Activated CD4-positive, alpha-beta T cell treated with anti-CD3 and anti-CD28 coated beads, Interleukin-2, amount 50 U/mL, for 1 hour (primary cell): ENCODE results near the gene RPTOR.
"Not testable (repeated sequence)": the region's sequence is repeated elsewhere in the genome, so short reads cannot be mapped to it uniquely, and the experiment has no call there.

Source experiments
- DNase-seq: peaks from one replicate; pipeline ENCODE4 v3.0.0-alpha.2; 2020

Gene RPTOR

DNA sequence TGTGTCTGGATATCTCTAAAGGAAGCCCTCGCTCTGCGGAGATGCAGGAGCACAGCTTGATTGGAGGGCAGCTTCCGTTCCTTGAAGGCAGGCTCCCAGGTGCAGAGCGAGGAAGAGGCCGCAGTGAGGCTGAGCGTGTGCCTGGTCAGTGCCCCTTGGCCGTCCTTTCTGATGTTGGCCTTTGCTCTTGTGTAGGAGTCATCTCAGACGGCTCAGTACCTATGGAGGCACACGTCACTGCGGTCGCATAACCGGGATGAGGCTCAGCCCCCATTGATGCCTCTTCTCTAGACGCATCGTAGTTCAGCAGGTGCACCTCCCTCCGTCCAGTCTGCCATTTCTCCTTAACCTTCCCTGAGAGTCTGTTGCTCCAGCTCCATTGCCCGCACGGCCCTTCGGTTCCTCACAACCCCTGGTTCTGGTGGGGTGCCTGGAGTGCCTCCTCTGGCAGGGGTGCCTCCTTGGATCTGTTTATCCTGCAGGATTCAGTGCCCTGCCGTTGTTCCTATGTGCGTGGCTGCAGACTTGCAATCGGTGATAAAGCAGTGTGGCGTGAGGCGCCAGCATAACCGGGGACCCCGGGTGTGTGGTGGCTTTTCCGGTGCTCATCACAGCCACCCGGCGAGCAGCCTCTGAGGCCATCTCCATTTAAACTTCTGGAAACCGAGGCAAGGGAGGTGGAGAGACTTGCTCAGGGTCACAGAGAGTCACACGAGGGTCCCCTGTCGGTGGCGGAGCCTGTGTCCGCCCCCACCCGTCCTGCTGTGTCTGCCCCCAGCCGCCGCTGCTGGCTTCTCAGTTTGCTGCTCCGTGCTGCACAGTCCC is 258.2 kb downstream of the RPTOR start:
- DNase-seq = no peak

- no peak for DNase-seq
Observed at GRCh38 chr17:80803451-80804428, 259.1 kb downstream of the RPTOR start.

- no peak for DNase-seq
Observed at GRCh38 chr17:80804466-80804865, 259.8 kb downstream of the RPTOR start.

- no peak for DNase-seq
Observed at GRCh38 chr17:80805032-80805751, 260.6 kb downstream of the RPTOR start.

- DNase-seq = no peak
Observed at GRCh38 chr17:80807014-80807413, 262.4 kb downstream of the RPTOR start.

GRCh38 chr17:80807882-80808281 is 263.2 kb downstream of the RPTOR start:
- DNase-seq = no peak

- peak; percentile 31 for DNase-seq
Observed at GRCh38 chr17:80811181-80812105, 266.8 kb downstream of the RPTOR start.

DNA sequence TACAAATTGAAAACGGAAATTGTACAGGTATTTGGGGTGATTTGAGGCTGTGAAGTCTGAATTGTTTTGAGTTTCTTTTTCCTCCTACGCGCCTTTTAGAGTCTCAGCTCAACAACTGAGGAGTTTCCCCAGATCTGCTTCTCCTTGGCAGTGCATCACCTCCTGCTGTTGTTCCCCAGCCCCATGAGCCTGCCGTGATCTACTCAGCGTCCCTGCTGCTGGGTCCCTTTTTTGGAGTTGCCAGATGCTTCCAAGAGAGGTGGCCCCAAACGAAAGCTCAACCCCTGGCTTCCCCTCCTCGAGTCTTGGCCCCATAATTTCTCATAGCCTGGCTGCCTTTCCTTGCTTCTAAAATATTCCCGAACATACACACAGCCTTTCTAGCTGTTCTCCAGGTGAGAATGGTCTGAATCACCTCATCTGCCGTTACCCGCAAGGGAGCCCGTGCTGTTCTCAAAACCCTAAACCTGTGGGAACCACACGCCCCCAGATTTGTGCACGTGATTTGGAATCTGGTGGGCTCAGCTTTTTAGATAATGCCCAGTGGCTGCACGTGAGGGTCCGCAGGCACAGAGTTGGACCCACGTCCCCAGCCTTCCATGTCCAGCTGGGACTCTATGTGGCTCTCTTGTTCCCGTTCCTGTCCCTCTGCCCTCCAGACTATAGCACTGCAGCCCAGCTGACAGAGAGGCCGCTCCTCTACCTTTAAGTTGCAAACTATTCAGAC is 267.9 kb downstream of the RPTOR start:
- DNase-seq = no peak

GRCh38 chr17:80813318-80813717 is 268.7 kb downstream of the RPTOR start:
- DNase-seq = no peak

GRCh38 chr17:80814491-80814890 is 269.9 kb downstream of the RPTOR start:
- no peak for DNase-seq

- no peak for DNase-seq
Observed at GRCh38 chr17:80815151-80815681, 270.6 kb downstream of the RPTOR start.

DNA sequence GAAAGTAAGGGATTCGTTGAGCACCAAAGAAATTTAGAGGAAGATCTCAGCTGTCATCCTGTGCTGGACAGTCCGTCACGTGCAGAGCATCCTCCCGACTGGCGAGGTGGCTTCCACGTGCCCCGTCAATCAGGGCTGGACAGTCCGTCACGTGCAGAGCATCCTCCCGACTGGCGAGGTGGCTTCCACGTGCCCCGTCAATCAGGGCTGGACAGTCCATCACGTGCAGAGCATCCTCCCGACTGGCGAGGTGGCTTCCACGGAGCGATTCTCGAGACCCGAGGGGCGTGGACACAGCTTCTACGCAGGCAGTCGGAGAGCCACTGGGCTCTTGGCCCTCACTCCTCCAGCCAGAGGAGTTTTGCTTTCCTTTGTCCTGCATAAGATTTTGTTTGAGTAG is 271.1 kb downstream of the RPTOR start:
- not testable (repeated sequence) for DNase-seq

GRCh38 chr17:80816241-80817103 is 271.8 kb downstream of the RPTOR start:
- DNase-seq = no peak

- DNase-seq = no peak
Observed at GRCh38 chr17:80817321-80817845, 272.7 kb downstream of the RPTOR start.

DNA sequence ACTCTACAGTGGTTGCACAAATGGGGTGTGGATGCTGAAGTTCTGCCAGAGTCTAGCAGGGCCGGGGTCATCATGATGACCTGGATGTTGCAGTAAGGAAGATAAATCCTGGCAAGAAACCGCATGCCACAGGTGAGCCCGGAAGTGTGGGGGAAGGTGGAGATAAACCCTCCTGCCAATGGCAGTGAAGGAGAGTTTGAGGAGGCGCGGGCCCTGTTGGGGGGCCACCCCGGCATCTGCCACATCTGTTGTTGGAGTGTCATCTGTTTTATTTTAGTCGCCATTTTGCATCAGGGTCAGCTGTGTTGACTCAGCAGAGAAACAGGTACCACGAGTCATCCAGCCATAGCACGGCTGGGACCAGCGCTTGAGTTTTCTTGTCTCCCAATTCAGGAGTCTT is 273.2 kb downstream of the RPTOR start:
- DNase-seq = no peak

DNA sequence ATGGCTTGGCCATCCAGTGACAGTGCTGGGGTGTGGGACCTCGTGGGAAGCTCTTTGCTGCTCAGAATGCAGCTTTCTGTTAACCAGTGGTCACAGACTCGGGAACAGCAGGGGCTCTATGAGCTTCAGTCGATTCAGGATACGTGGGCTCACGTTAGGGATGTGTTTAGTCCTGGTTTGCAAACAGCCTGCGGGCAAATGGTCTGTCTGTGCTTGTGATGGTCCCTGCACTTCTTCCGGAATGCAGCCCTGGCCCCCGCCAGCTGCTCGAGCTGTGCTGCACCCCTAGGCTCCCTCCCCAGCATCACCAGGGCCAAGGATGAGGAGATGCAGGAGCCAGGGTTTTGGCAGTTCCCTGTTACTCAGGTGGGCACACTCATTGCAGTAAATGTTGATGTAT is 274.2 kb downstream of the RPTOR start:
- no peak for DNase-seq

DNA sequence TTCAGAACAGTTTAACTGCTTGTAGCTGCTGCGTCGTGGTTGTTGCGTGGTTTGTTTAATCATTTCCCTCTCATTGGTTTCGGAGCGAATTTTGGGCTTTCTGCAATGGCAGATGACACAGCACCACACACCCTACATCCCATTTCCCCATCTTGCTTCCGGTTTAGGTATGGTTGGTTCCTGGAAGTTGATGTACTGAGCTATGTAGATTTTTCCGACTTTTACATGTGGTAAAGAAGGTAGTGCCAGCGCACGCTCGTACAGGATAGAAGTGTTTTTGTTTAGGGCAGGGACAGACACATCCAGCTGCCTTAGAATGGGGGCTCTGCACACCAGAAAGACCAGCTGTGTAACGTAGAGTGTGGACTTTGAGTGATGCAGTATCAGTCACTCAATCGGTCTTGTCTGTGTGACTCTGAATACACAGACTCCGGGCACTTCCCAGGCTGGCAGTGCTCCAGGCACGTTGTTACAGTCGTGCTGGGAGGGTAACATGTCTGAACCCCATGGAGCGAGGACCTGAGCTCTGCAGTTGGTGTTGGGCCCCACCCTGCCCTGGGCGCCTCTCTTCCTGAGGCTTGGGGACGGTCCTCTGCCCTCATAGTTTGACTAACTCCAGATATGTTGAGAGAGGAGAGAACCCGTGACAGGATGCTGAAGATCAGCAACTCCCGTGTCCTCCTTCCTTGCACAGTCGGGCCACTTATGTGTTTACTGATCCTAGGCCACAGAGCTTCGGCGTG is 275.0 kb downstream of the RPTOR start:
- no peak for DNase-seq

- no peak for DNase-seq
Observed at GRCh38 chr17:80820331-80820730, 275.7 kb downstream of the RPTOR start.

DNA sequence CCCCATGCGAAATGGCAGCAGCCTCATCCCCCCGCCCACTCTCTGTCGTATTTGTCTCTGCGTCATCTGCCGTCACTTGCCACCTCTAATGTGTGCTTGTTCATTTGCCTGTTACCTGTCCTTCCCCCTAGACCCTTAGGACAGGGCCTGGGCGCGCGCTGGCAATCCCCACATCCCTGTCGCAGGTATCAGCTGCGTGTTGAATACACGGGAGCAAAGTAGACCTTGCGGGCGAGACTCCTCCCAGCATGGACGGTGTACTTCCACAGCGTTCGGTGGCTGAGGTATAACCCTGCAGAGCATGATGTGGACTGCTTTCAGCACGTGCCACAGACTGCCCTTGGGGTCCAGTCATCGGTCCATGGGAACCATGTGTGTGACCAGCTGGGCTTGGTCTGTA is 276.9 kb downstream of the RPTOR start:
- DNase-seq = no peak
